ENCODE measurements around the gene ART1.

The ART1 gene

GRCh38 chr11:3666023-3666530 lies 21.1 kb downstream of the ART1 start:
- DNase-seq, result no peak

GRCh38 chr11:3667149-3668035 lies 22.5 kb downstream of the ART1 start:
- DNase-seq, result no peak

GRCh38 chr11:3669128-3669527 lies 24.2 kb downstream of the ART1 start:
- no peak for DNase-seq

GRCh38 chr11:3669742-3670183 lies 24.8 kb downstream of the ART1 start:
- no peak for DNase-seq

- DNase-seq, result no peak
Measured at GRCh38 chr11:3671334-3672254, 26.7 kb downstream of the ART1 start, which contains the start of gene CHRNA10. Gene CHRNA10 (minus strand): TSS chr11:3671384. CDS start chr11:3671312, 72 bp downstream.

GRCh38 chr11:3674189-3674588 lies 29.3 kb downstream of the ART1 start:
- no peak for DNase-seq

GRCh38 chr11:3675971-3676370 lies 31.0 kb downstream of the ART1 start:
- no peak for DNase-seq

- no peak for DNase-seq
Measured at GRCh38 chr11:3679077-3679476, 34.1 kb downstream of the ART1 start.

GRCh38 chr11:3683039-3683438 lies 38.1 kb downstream of the ART1 start:
- DNase-seq, result no peak

- no peak for DNase-seq
Measured at GRCh38 chr11:3684129-3684818, 39.3 kb downstream of the ART1 start.

- DNase-seq, result no peak
Measured at GRCh38 chr11:3684819-3685172, 39.9 kb downstream of the ART1 start.

GRCh38 chr11:3685923-3686322 lies 41.0 kb downstream of the ART1 start:
- DNase-seq, result no peak

GRCh38 chr11:3686751-3687150 lies 41.8 kb downstream of the ART1 start:
- DNase-seq, result no peak

- DNase-seq, result no peak
Measured at GRCh38 chr11:3700410-3700809, 55.5 kb downstream of the ART1 start.

GRCh38 chr11:3700910-3701309 lies 56.0 kb downstream of the ART1 start:
- DNase-seq, result no peak

- DNase-seq, result no peak
Measured at GRCh38 chr11:3703383-3703782, 58.5 kb downstream of the ART1 start.

- DNase-seq, result no peak
Measured at GRCh38 chr11:3707176-3707575, 62.2 kb downstream of the ART1 start.

GRCh38 chr11:3709977-3710376 lies 65.0 kb downstream of the ART1 start:
- no peak for DNase-seq

- DNase-seq, result no peak
Measured at GRCh38 chr11:3710485-3711259, 65.7 kb downstream of the ART1 start.

GRCh38 chr11:3712274-3712673 lies 67.3 kb downstream of the ART1 start:
- no peak for DNase-seq
